HUES64 (cell line): Measurements from ENCODE around the gene SLC12A9. TPM values are rescaled to one million over a fixed set of nuclear protein-coding genes. Genes with fewer than 3 reads are reported as not detected.
"Not testable (repeated sequence)": the region's sequence is repeated elsewhere in the genome, so short reads cannot be mapped to it uniquely, and the experiment has no call there.

ENCODE experiments used
- H3K27ac ChIP-seq: 2 replicates; pipeline ENCODE4 v1.7.0; 2013; ENCODE audit warnings: low read depth, low read length, inconsistent platforms
- H3K27me3 ChIP-seq: 2 replicates; pipeline ENCODE4 v1.6.1; 2013; ENCODE audit warnings: mild to moderate bottlenecking, low read length; ENCODE audit not compliant: insufficient read depth
- H3K36me3 ChIP-seq: 2 replicates; pipeline ENCODE4 v1.6.1; 2013; ENCODE audit warnings: mild to moderate bottlenecking, low read length; ENCODE audit not compliant: insufficient read depth
- H3K4me1 ChIP-seq: 2 replicates; pipeline ENCODE4 v1.6.1; 2013; ENCODE audit warnings: mild to moderate bottlenecking, low read length, moderate library complexity; ENCODE audit not compliant: insufficient read depth
- H3K4me3 ChIP-seq: 2 replicates; pipeline ENCODE4 v1.5.1; 2013; ENCODE audit warnings: mild to moderate bottlenecking, low read length, moderate library complexity
- H3K9ac ChIP-seq: 2 replicates; pipeline ENCODE4 v1.6.1; 2013; ENCODE audit warnings: mild to moderate bottlenecking, low read depth, low read length
- H3K9me3 ChIP-seq: 2 replicates; pipeline ENCODE4 v1.6.1; 2013; ENCODE audit warnings: low read depth, low read length; ENCODE audit not compliant: insufficient read depth
- WGBS: fragments of 150-250, 120-280 bp; methylation state at CpG from one replicate; pipeline ENCODE4 v1.1.7; 2013; ENCODE audit warnings: missing lambda C conversion rate; 5-methylcytosine and 5-hydroxymethylcytosine counted together
- polyA plus RNA-seq, 2 experiments: library from polyadenylated mRNA; stranded (reverse); fragments of 50-300 nt; gene quantifications; one replicate each; pipeline ENCODE4 v1.2.3, GENCODE V29; 2013

Gene SLC12A9
- 19.5 TPM for polyA plus RNA-seq (2013, experiment 1 of 2)
- polyA plus RNA-seq (2013, experiment 2 of 2), result 15.3 TPM

- under 1% methylated on average over 71 of the region's 71 CpGs for WGBS
- Histone ChIP-seq H3K36me3 (0 out of 2 replicates have a peak, but pooled peaks cover 6% of the 10 kb centered on the region), H3K9me3 (no peaks in the 10 kb centered on the region), H3K9ac (peak within 1 kb of the TSS; percentile 75), H3K27ac (peak within 1 kb of the TSS; percentile 60), H3K4me3 (peak within 1 kb of the TSS; percentile 86), H3K4me1 (no peaks in the 10 kb centered on the region), H3K27me3 (no peaks in the 10 kb centered on the region)
These were observed at the start of gene SLC12A9 for GRCh38 chr7:100852048-100852872. Gene SLC12A9, plus strand, starts transcription at chr7:100852713. Its CDS starts 1,485 bp downstream, at chr7:100854198.

GRCh38 chr7:100802951-100803350, 49.6 kb upstream of the SLC12A9 start:
- Histone ChIP-seq H3K27ac (peak overlapping the region; percentile 38), H3K4me1 (peaks cover 17% of the 10 kb centered on the region; the same call in 1 of the 2 replicates), H3K9me3 (no peaks in the 10 kb centered on the region), H3K27me3 (no peaks in the 10 kb centered on the region), H3K9ac (no peak overlapping the region), H3K36me3 (peaks cover 61% of the 10 kb centered on the region), H3K4me3 (no peak overlapping the region)
- 94% methylated on average over 4 of the region's 4 CpGs for WGBS

GRCh38 chr7:100803398-100804161, 48.9 kb upstream of the SLC12A9 start:
- H3K9me3 ChIP-seq, result no peaks in the 10 kb centered on the region
- H3K4me3 ChIP-seq, result no peak overlapping the region
- H3K4me1 ChIP-seq, result peaks cover 17% of the 10 kb centered on the region; the same call in 1 of the 2 replicates
- H3K27me3 ChIP-seq, result no peaks in the 10 kb centered on the region
- 73% methylated on average over 19 of the region's 19 CpGs for WGBS
- H3K9ac ChIP-seq, result no peak overlapping the region
- peak overlapping the region; percentile 38 for H3K27ac ChIP-seq
- H3K36me3 ChIP-seq, result peaks cover 67% of the 10 kb centered on the region

- no peaks in the 10 kb centered on the region for H3K27me3 ChIP-seq
- H3K36me3 ChIP-seq, result peaks cover 79% of the 10 kb centered on the region
- no peak overlapping the region for H3K4me3 ChIP-seq
- H3K9me3 ChIP-seq, result no peaks in the 10 kb centered on the region
- no peak overlapping the region for H3K27ac ChIP-seq
- 95% methylated on average over 21 of the region's 22 CpGs for WGBS
- H3K4me1 ChIP-seq, result peaks cover 13% of the 10 kb centered on the region; the same call in 1 of the 2 replicates
- H3K9ac ChIP-seq, result no peak overlapping the region
These were observed 47.7 kb upstream of the SLC12A9 start for GRCh38 chr7:100804681-100805431.

GRCh38 chr7:100806276-100806675, 46.2 kb upstream of the SLC12A9 start:
- no peak overlapping the region for H3K9ac ChIP-seq
- H3K4me1 ChIP-seq, result peaks cover 13% of the 10 kb centered on the region; the same call in 1 of the 2 replicates
- no peaks in the 10 kb centered on the region for H3K9me3 ChIP-seq
- no peak overlapping the region for H3K4me3 ChIP-seq
- whole genome bisulfite sequencing, result 97% methylated on average over 9 of the region's 9 CpGs
- peaks cover 92% of the 10 kb centered on the region for H3K36me3 ChIP-seq
- H3K27me3 ChIP-seq, result no peaks in the 10 kb centered on the region
- H3K27ac ChIP-seq, result no peak overlapping the region

GRCh38 chr7:100806883-100807282, 45.6 kb upstream of the SLC12A9 start:
- Histone ChIP-seq H3K36me3 (peaks cover 97% of the 10 kb centered on the region), H3K4me1 (peaks cover 13% of the 10 kb centered on the region; the same call in 1 of the 2 replicates)
- not testable (repeated sequence) for H3K9ac ChIP-seq, H3K9me3 ChIP-seq, H3K27ac ChIP-seq, H3K27me3 ChIP-seq, H3K4me3 ChIP-seq
- 95% methylated on average over 6 of the region's 6 CpGs for WGBS

- H3K27me3 ChIP-seq, result no peaks in the 10 kb centered on the region
- H3K9ac ChIP-seq, result no peak overlapping the region
- H3K4me1 ChIP-seq, result 0 out of 2 replicates have a peak, but pooled peaks cover 6% of the 10 kb centered on the region
- H3K9me3 ChIP-seq, result no peaks in the 10 kb centered on the region
- H3K36me3 ChIP-seq, result peaks cover 97% of the 10 kb centered on the region
- H3K27ac ChIP-seq, result no peak overlapping the region
- H3K4me3 ChIP-seq, result no peak overlapping the region
- WGBS, result 96% methylated on average over 5 of the region's 5 CpGs
These were observed 44.1 kb upstream of the SLC12A9 start for GRCh38 chr7:100808354-100808875.

- Histone ChIP-seq H3K27ac (no peak overlapping the region), H3K36me3 (peaks cover 98% of the 10 kb centered on the region), H3K9ac (no peak overlapping the region), H3K4me3 (no peak overlapping the region), H3K9me3 (no peaks in the 10 kb centered on the region), H3K27me3 (no peaks in the 10 kb centered on the region), H3K4me1 (no peaks in the 10 kb centered on the region)
- WGBS, result 90% methylated on average over 6 of the region's 6 CpGs
These were observed 41.0 kb upstream of the SLC12A9 start for GRCh38 chr7:100811480-100811879.

- Histone ChIP-seq H3K27ac (no peak overlapping the region), H3K9ac (no peak overlapping the region), H3K9me3 (no peaks in the 10 kb centered on the region), H3K4me1 (no peaks in the 10 kb centered on the region), H3K27me3 (no peaks in the 10 kb centered on the region), H3K36me3 (peaks cover 97% of the 10 kb centered on the region), H3K4me3 (no peak overlapping the region)
- WGBS, result 97% methylated on average over 22 of the region's 22 CpGs
These were observed 39.8 kb upstream of the SLC12A9 start for GRCh38 chr7:100812729-100813128.

- not testable (repeated sequence) for H3K9me3 ChIP-seq, H3K4me3 ChIP-seq, H3K27ac ChIP-seq, H3K27me3 ChIP-seq, H3K9ac ChIP-seq, H3K4me1 ChIP-seq
- 97% methylated on average over 16 of the region's 16 CpGs for WGBS
- H3K36me3 ChIP-seq, result peaks cover 96% of the 10 kb centered on the region
These were observed 36.0 kb upstream of the SLC12A9 start for GRCh38 chr7:100816515-100816914.
